Esophagus muscularis mucosa (tissue), 3 donors: Measurements from ENCODE around the gene RBM28.

ENCODE experiments used
- CTCF ChIP-seq, 3 experiments: fragments of 200-600 bp in 2 of 3; fragments of 450-650 bp in 1 of 3; sonication (generic) in 2 of 3; IDR thresholded peaks; one replicate each; pipeline ENCODE4 v1.5.1; 2017 to 2019; ENCODE audit warnings: antibody characterized with exemption in 3 of 3, mild to moderate bottlenecking in 2 of 3, moderate library complexity in 1 of 3
- EP300 ChIP-seq: sonication (generic); formaldehyde crosslinking; IDR thresholded peaks from one replicate; pipeline ENCODE4 v1.6.1; 2017; ENCODE audit warnings: antibody characterized with exemption

- TF ChIP-seq CTCF (IDR thresholded peaks at IDR 0.05), result no peak
- no peak for TF ChIP-seq EP300
These were observed 44.4 kb upstream of the RBM28 start for GRCh38 chr7:128388145-128388485.
